Small intestine (tissue), 16 donors: ENCODE data around the gene CREB1. TPM values are rescaled to one million over a fixed set of nuclear protein-coding genes. Genes with fewer than 3 reads are reported as not detected.

ENCODE experiments used
- DNase-seq, 2 donors: peaks; one replicate each; pipeline versions ENCODE4 v3.0.0 to v3.0.0-alpha.2; 2013
- FAIRE-seq: peaks from 2 replicates; lab custom pipeline; 2012; peaks lifted over from hg19 to GRCh38; lab: Jason Lieb, UNC
- H3K27ac ChIP-seq, 3 donors: one replicate each; pipeline ENCODE4 v1.5.1; 2013; ENCODE audit warnings: low read length in 2 of 3, mild to moderate bottlenecking in 2 of 3, control low read depth in 1 of 3, inconsistent platforms in 1 of 3, low read depth in 1 of 3, moderate library complexity in 1 of 3
- H3K27me3 ChIP-seq, 3 donors: one replicate each; pipeline ENCODE4 v1.6.1; 2013; ENCODE audit warnings: low read length in 3 of 3, inconsistent platforms in 1 of 3; ENCODE audit not compliant: control insufficient read depth in 3 of 3, insufficient read depth in 3 of 3
- H3K36me3 ChIP-seq, 3 donors: one replicate each; pipeline ENCODE4 v1.6.1; 2013; ENCODE audit warnings: low read length in 3 of 3, inconsistent platforms in 1 of 3, low read depth in 1 of 3, mild to moderate bottlenecking in 1 of 3, moderate library complexity in 1 of 3; ENCODE audit not compliant: control insufficient read depth in 3 of 3, insufficient read depth in 2 of 3
- H3K4me1 ChIP-seq, 3 donors: one replicate each; pipeline ENCODE4 v1.6.1; 2013; ENCODE audit warnings: low read length in 2 of 3, inconsistent platforms in 1 of 3, low read depth in 1 of 3, mild to moderate bottlenecking in 1 of 3, moderate library complexity in 1 of 3; ENCODE audit not compliant: control insufficient read depth in 3 of 3, insufficient read depth in 2 of 3
- H3K4me3 ChIP-seq, 3 donors: one replicate each; pipeline ENCODE4 v1.5.1; 2013; ENCODE audit warnings: low read length in 3 of 3, control low read depth in 1 of 3, inconsistent platforms in 1 of 3, low read depth in 1 of 3, mild to moderate bottlenecking in 1 of 3, moderate library complexity in 1 of 3
- H3K9me3 ChIP-seq, 2 donors: one replicate each; pipeline ENCODE4 v1.6.1; 2013; ENCODE audit warnings: low read depth in 1 of 2, low read length in 1 of 2; ENCODE audit not compliant: control insufficient read depth in 2 of 2, insufficient read depth in 1 of 2
- WGBS, 3 donors: extraction: QIAGEN DNeasy Blood & Tissue Kit; methylation state at CpG; one replicate each; pipeline ENCODE4 v1.1.7; 2013; 5-methylcytosine and 5-hydroxymethylcytosine counted together
- long read RNA-seq, 10 donors: transcript quantifications; one replicate each; lab custom pipeline, GENCODE V29; 2026
- polyA plus RNA-seq, 4 donors: library from polyadenylated mRNA; stranded (reverse) in 3 of 4; unstranded in 1 of 4; fragments of 200-250 nt in 3 of 4; fragments of 120-200 nt in 1 of 4; gene quantifications; one replicate each; pipeline versions ENCODE4 v1.2.1 to v1.2.3, GENCODE V29; 2013
- donor health status: healthy with polysubstance abuse.
- donor health status: control.
- donor health status: control.
- donor health status: Bipolar disorder and iron deficiency.
- donor health status: healthy.

CREB1 gene
- 10 to 100 TPM in 2 of 4 donors, 1 to 10 TPM in 2; 4.1 to 39.1 (median 10.6) TPM for polyA plus RNA-seq
- long read RNA-seq, donor 1, result 0 reads
- long read RNA-seq, donor 2, full-length matches to known transcripts, result 1 of 1 reads
- long read RNA-seq, donor 2, partial matches to known transcripts, result 0 of 1 reads
- long read RNA-seq, donor 2, other reads (novel, unspliced or antisense), result 0 of 1 reads
- long read RNA-seq, donor 3, full-length matches to known transcripts, result 3 of 9 reads
- long read RNA-seq, donor 3, partial matches to known transcripts, result 6 of 9 reads
- long read RNA-seq, donor 3, other reads (novel, unspliced or antisense), result 0 of 9 reads
- long read RNA-seq, donor 4, result 0 reads
- long read RNA-seq, donor 5, full-length matches to known transcripts, result 2 of 9 reads
- long read RNA-seq, donor 5, partial matches to known transcripts, result 7 of 9 reads
- long read RNA-seq, donor 5, other reads (novel, unspliced or antisense), result 0 of 9 reads
- long read RNA-seq, donor 6, full-length matches to known transcripts, result 5 of 5 reads
- long read RNA-seq, donor 6, partial matches to known transcripts, result 0 of 5 reads
- long read RNA-seq, donor 6, other reads (novel, unspliced or antisense), result 0 of 5 reads
- long read RNA-seq, donor 7, result 0 reads
- long read RNA-seq, donor 8, partial matches to known transcripts, result 0 of 1 reads
- long read RNA-seq, donor 8, other reads (novel, unspliced or antisense), result 0 of 1 reads
- long read RNA-seq, donor 9, result 0 reads
- long read RNA-seq, donor 10, full-length matches to known transcripts, result 7 of 18 reads
- long read RNA-seq, donor 10, partial matches to known transcripts, result 11 of 18 reads
- long read RNA-seq, donor 10, other reads (novel, unspliced or antisense), result 0 of 18 reads

- H3K4me3 ChIP-seq, result peak within 1 kb of the TSS; percentile 84 to 100 (median 88)
- peak within 1 kb of the TSS; percentile 99 to 100 (median 99) for H3K27ac ChIP-seq
- no peaks in the 10 kb centered on the region for H3K27me3 ChIP-seq
- H3K9me3 ChIP-seq, result no peaks in the 10 kb centered on the region
- no peak for FAIRE-seq
- peak; percentile 98 to 100 for DNase-seq
- WGBS, 3 donors, result 0 to 1% (median 0%) methylated on average over 69 to 92 of the region's 92 CpGs
- peaks cover 0 to 14% (median 8%) of the 10 kb centered on the region in 3 donors for H3K4me1 ChIP-seq
- H3K36me3 ChIP-seq, result peaks cover 0 to 2% (median 0%) of the 10 kb centered on the region in 3 donors
These were observed at the start of gene CREB1 for GRCh38 chr2:207529330-207530159. CREB1 (plus strand) TSS chr2:207529962; CDS start chr2:207555636, 25,674 bp downstream.

GRCh38 chr2:207480521-207481040 lies 49.2 kb upstream of the CREB1 start:
- H3K9me3 ChIP-seq, result no peaks in the 10 kb centered on the region
- FAIRE-seq, result no peak
- H3K27ac ChIP-seq, result no peak overlapping the region
- H3K4me1 ChIP-seq, result no peaks in the 10 kb centered on the region
- no peaks in the 10 kb centered on the region for H3K36me3 ChIP-seq
- H3K27me3 ChIP-seq, result peaks cover 0 to 5% (median 0%) of the 10 kb centered on the region in 3 donors
- no peak overlapping the region for H3K4me3 ChIP-seq
- DNase-seq, result no peak
- WGBS, 3 donors, result 39 to 69% (median 59%) methylated on average over 4 of the region's 4 CpGs

GRCh38 chr2:207481924-207482323 lies 47.8 kb upstream of the CREB1 start:
- Histone ChIP-seq H3K4me1 (no peaks in the 10 kb centered on the region), H3K27me3 (peaks cover 0 to 5% (median 0%) of the 10 kb centered on the region in 3 donors), H3K36me3 (no peaks in the 10 kb centered on the region), H3K27ac (no peak overlapping the region), H3K4me3 (no peak overlapping the region), H3K9me3 (no peaks in the 10 kb centered on the region)
- DNase-seq (no peak), FAIRE-seq (no peak)
- 44 to 66% (median 58%) methylated on average over 3 of the region's 3 CpGs for WGBS, 3 donors

GRCh38 chr2:207482630-207483029 lies 47.1 kb upstream of the CREB1 start:
- Histone ChIP-seq H3K27me3 (peaks cover 0 to 5% (median 0%) of the 10 kb centered on the region in 3 donors), H3K36me3 (no peaks in the 10 kb centered on the region), H3K4me1 (no peaks in the 10 kb centered on the region), H3K9me3 (no peaks in the 10 kb centered on the region), H3K27ac (no peak overlapping the region), H3K4me3 (no peak overlapping the region)
- no peak for FAIRE-seq
- no peak for DNase-seq
- 76 to 83% (median 79%) methylated on average over 3 of the region's 3 CpGs for WGBS, 3 donors

- Histone ChIP-seq H3K4me1 (no peaks in the 10 kb centered on the region), H3K27me3 (peaks cover 0 to 5% (median 0%) of the 10 kb centered on the region in 3 donors), H3K27ac (no peak overlapping the region), H3K9me3 (no peaks in the 10 kb centered on the region), H3K36me3 (no peaks in the 10 kb centered on the region), H3K4me3 (no peak overlapping the region)
- DNase-seq, result no peak
- FAIRE-seq, result no peak
These were observed 46.7 kb upstream of the CREB1 start for GRCh38 chr2:207483066-207483465.

GRCh38 chr2:207483477-207483876 lies 46.3 kb upstream of the CREB1 start:
- H3K36me3 ChIP-seq, result no peaks in the 10 kb centered on the region
- peaks cover 0 to 5% (median 0%) of the 10 kb centered on the region in 3 donors for H3K27me3 ChIP-seq
- FAIRE-seq (no peak), DNase-seq (no peak)
- no peaks in the 10 kb centered on the region for H3K4me1 ChIP-seq
- H3K9me3 ChIP-seq, result no peaks in the 10 kb centered on the region
- H3K4me3 ChIP-seq, result no peak overlapping the region
- H3K27ac ChIP-seq, result no peak overlapping the region
- 91 to 98% (median 93%) methylated on average over 4 of the region's 4 CpGs for WGBS, 3 donors

- no peak overlapping the region for H3K27ac ChIP-seq
- 80 to 85% (median 82%) methylated on average over 10 of the region's 10 CpGs for WGBS, 3 donors
- no peaks in the 10 kb centered on the region for H3K9me3 ChIP-seq
- peaks cover 0 to 5% (median 0%) of the 10 kb centered on the region in 3 donors for H3K27me3 ChIP-seq
- FAIRE-seq, result no peak
- H3K4me3 ChIP-seq, result no peak overlapping the region
- DNase-seq, result no peak
- no peaks in the 10 kb centered on the region for H3K4me1 ChIP-seq
- no peaks in the 10 kb centered on the region for H3K36me3 ChIP-seq
These were observed 45.0 kb upstream of the CREB1 start for GRCh38 chr2:207484444-207485391.
